SHP77 treated with DMSO at 0.1 percent for 48 hours (cell line): ENCODE data around the gene BCL3.

ENCODE experiments used
- DNase-seq: peaks from one replicate; lab custom pipeline; 2025; lab: John Stamatoyannopoulos, UW

Gene BCL3

DNA sequence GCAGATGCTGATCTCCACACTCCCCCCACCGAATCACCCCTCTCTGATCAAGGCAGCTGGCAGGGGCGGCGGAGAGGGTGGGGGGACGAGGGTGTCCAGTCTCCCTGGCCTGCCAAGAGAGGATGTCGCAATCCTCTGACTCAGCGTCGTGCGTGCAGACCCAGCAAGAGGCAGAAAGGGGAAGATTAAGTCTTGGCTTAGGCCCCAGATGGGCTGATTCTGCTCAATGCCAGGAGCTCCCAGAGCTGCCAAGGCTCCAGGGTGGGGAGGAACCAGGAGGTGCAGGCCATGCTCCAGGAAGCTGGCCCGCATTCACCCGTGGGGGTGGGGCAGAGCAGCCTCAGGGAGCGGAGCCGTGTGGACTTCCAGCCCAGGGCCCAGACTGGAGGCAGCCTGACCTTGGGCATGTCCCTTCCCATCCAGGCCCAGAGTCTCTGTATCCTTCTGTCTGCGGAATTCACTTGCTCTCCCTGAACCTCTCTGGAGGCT is 6.6 kb upstream of the BCL3 start:
- peak; percentile 85 for DNase-seq

GRCh38 chr19:44742330-44743061 is 6.0 kb upstream of the BCL3 start:
- DNase-seq, result no peak

DNA sequence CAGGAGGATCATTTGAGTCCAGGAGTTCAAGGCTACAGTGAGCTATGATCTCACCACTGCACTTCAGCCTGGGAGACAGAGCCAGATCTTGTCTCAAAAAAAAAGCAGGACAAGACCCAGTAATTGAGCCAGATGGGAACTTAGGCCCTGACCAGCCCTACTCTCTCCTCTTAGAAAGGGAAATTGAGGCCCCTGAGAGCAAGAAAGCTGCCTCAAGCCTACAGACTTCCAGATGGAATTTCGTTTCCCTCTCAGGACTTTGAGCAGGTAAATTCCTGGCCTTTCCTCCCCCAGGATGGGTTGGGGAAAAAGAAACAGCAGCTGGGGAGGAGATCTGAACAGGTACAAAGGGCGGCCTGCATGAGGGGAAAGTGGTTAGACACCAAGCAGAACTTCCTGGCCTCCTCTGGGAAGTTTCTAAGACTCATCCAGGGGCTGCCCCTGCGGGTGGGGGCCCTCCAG is 3.6 kb upstream of the BCL3 start:
- DNase-seq, result no peak

DNA sequence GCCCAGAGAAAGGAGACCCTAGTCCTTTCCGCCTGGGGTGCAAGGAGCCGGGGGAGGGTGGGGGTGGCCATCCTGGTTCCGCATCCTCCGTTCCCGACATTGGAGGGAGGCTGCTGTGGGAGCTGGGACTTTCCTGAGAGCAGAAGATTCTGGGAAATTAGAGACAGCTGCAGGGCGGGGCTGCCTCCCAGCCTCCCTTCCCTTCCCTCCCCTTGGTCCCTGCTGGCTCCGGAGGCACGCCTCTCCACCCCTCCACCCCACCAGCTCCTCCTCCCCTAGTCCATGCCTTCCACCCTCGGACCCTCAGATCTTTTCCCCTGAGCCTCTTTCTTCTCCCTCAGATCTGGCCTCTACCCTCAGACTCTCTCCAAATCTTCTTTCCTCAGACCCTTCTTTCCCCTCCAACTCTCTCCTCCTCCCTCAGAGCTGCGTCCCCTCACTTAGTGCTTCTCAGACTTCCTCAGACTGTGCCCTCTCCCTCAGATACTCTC is 3.1 kb upstream of the BCL3 start:
- peak; percentile 33 for DNase-seq

DNA sequence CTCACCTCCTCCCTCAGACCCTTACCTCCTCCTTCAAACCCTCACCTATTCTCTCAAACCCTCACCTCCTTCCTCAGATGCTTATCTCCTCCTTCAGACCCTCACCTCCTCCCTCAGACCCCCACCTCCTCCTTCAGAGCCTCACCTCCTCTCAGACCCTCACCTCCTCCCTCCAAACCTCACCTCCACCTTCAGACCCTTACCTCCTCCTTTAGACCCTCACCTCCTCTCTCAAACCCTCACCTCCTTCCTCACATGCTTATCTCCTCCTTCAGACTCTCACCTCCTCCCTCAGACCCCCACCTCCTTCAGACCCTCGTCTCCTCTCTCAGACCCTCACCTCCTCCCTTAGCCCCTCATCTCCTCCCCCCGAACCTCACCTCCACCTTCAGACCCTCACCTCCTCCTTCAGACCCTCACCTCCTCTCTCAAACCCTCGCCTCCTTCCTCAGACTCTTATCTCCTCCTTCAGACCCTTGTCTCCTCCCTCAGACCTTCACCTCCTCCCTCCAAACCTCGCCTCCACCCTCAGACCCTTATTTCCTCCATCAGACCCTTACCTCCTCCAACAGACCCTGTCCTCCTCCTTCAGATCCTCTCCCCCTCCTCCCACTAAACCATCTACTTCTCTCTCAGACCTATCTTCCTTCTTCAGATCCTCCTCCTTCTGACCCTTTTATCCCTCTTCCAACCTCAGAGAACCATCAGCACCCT is 2.5 kb upstream of the BCL3 start:
- no peak for DNase-seq

DNA sequence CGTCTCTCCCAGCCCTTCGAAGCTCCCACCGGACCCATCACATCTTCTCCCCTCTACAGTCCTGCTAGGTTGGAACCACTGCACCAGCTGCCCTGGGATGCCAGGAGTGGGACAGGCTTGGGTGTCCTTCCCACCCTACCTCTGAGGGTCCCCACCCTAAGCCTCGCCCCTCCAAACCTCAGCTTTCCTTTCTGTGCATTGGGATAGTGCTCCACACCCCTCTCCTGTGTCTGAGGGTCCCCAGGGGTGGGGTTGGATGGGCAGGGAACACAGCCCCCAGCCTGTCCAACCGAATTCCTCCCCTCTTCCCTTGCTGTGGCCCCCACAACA is 1.9 kb upstream of the BCL3 start:
- no peak for DNase-seq

GRCh38 chr19:44746946-44747738 is 1.4 kb upstream of the BCL3 start:
- DNase-seq, result no peak

- DNase-seq, result peak; percentile 41
Measured at GRCh38 chr19:44747739-44748425, 626 bp upstream of the BCL3 start.

GRCh38 chr19:44749292-44749691 is 784 bp downstream of the BCL3 start:
- no peak for DNase-seq

- DNase-seq, result no peak
Measured at GRCh38 chr19:44749994-44750393, 1.5 kb downstream of the BCL3 start.

DNA sequence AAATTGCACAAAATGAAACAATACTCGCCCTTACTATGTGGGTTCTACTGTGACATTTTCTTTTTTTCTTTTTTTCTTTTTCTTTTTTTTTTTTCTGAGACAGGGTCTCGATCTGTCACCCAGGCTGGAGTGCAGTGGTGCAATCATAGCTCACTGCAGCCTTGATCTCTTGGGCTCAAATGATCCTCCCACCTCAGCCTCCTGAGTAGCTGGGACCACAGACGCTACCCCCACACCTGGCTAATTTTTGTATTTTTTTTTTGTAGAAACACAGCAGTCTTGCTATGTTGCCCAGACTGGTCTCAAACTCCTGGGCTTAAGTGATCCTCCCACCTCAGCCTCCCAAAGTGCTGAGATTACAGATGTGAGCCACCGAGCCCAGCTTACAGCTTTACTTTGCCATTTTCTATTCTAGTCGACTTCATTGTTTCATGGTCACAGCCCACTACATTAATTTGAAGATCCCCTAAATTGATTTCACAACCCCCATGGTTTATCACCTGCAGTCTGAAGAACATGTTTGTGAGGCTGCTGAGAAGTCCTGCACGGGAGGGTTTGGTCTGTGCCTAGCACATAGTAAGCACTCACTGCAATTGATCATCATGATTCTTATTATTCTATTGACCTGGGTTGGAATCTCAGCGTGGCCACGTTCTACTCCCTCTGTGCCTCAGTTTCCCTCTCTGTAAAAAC is 3.8 kb downstream of the BCL3 start:
- no peak for DNase-seq

DNA sequence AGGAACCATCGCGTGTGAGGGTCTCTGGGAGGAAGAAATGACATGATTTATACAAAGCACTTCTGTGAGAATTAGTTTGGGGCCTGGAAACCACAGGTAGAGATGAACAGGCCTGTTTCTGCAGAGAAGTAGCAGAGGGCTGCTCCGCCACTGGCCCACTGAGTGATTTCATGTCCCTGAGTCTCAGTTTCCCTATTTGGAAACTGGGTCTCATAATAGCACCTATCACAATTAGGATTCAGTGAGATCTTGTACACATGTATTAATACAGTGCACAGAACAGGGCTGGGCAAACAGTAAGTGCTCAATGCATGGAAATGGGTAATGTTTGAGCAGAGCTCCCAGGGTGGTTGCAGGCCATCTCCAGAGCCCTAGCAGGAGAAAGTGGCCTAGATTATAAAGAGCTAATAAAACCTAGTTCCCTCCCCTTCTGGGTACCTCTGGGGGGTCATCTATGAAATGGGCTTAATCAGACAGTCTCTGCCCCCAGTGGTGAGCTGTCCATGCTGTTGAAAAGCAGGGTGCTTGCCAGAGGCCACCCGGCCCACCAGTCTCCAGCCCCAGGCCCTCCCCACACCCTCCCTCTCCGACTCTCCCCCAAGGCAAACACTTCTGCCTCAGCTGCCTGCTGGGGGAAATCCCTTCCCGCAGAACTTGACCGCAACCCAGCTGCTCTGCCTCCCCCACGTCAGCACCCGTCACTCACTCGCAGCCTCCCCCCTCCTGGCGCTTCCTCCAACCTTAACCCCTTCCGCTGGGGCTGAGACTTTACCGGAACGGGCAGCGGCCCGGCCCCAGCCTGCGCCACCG is 4.5 kb downstream of the BCL3 start:
- peak; percentile 93 for DNase-seq

DNA sequence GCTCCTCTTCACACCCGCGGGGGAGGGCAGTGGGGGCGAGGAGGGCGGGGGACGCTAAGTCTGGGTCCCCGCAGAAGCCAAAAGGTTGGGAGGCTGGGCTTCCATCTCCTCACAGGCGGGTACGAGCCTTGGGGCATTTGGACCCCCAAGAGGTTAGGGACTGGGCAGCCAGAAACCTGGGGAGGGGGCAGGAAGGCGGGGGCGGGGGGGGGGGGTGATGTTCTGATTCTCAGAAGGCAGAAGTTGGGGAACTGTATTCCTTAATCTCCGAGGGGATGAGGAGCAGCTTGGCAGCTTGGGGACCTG is 5.1 kb downstream of the BCL3 start:
- no peak for DNase-seq

DNA sequence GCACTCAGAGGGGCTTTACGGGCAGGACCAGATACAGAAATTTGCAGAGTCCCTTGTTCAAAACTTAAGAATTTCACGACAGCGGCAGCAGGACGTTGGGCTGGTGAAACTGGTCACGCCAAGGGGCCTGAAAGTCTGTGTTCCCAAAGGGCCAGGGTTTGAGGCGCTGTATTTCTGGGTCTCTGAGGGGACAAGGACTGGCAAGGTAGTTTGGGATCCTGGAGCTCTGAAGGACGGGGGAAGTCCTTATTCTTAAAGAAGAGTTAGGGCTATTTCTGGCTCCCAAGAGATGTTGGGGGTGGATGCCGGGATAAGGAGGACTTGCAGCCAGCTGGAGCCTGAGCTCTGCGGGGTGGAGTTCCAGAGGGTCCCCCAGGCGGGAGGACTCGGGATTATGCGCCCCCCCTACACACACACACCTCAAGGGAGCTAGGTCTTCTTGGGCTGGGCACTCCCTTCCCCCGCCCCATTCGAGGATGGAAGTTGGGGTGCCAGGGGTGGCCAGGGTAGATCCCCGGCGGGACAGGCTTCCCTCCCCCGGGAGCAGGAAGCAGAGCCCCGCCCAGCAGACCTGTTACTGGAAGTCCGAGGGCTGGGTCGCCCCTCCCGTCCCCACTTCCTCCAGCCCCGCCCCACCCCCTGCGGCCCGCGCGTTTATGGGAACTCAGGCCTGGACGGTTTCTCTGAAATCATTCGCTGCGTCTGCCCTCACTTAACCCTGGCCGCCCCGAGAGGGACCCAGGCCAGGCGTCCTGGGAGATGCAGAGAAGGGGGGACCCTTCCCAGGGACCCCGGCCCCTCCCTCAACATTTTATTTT is 5.6 kb downstream of the BCL3 start:
- peak; percentile 49 for DNase-seq

DNA sequence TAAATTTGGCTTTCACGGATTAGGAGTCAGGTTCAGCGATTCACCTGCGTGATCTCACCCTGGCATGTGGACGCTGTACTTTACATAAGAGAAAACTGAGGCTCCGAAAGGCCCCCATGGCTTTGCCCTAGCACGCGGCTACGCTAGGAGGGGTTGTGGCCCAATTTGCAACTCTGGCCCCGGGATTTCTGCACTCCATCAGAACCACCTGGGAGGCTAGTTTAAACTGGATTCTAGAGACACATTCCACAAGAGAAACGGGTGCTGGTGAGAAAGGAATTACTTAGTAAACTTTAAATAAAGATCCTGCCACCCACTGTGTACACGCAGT is 6.2 kb downstream of the BCL3 start:
- DNase-seq, result no peak

- no peak for DNase-seq
Measured at GRCh38 chr19:44755219-44755618, 6.7 kb downstream of the BCL3 start.

DNA sequence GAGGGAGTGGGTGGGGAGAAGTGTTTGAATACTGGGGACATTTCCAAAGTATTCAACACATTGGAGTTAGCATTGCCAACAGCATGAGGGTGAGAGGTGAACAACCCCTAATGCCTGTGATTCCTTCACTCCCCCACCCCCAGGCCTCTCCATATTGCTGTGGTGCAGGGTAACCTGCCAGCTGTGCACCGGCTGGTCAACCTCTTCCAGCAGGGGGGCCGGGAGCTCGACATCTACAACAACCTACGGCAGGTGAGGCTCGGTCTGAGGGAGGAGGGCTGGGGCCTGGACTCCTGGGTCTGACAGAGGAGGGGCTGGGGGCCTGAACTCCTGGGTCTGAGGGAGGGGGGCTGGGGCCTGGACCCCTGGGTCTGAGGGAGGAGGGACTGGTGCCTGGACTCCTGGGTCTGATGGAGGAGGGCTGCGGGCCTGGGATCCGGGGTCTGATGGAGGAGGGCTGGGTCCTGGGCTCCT is 7.6 kb downstream of the BCL3 start:
- DNase-seq, result no peak

DNA sequence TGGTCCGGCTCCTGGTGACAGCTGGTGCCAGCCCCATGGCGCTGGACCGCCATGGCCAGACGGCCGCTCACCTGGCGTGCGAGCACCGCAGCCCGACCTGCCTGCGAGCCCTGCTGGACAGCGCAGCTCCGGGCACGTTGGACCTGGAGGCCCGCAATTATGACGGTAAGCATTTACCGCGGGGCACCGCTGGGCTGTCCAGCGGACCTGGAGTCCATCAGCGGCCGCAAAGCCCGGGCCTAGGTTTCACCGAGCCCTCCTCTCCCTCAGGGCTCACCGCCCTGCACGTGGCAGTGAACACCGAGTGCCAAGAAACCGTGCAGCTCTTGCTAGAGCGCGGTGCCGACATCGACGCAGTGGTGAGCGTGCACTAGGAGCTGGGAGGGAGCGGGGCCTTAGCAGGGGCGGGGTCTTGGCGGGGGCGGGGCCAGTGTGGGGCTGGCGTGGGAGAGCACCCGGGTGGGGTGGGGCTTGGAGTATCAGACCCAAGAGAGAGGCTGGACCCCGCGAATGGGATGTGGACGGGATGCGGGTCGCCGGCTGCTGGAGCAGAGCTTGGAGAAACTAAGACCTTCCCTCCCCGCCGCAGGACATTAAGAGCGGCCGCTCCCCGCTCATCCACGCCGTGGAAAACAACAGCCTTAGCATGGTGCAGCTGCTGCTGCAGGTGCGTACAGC is 8.7 kb downstream of the BCL3 start:
- no peak for DNase-seq
